Keratinocyte (primary cell): Measurements from ENCODE around the gene PRR7. TPM values are rescaled to one million over a fixed set of nuclear protein-coding genes. Genes with fewer than 3 reads are reported as not detected.

Experiments
- DNase-seq: peaks from one replicate; pipeline ENCODE4 v3.0.0-alpha.2; 2011; ENCODE audit warnings: low read depth, missing footprints, low spot score
- FAIRE-seq: peaks from 2 replicates; lab custom pipeline; 2011; peaks lifted over from hg19 to GRCh38; lab: Jason Lieb, UNC
- H2AFZ ChIP-seq: 2 replicates; pipeline ENCODE4 v1.6.0; 2012; ENCODE audit warnings: low read length, control low read depth, inconsistent platforms; ENCODE audit not compliant: control insufficient read depth
- H3K27ac ChIP-seq: 2 replicates; pipeline ENCODE4 v1.5.1; 2011; ENCODE audit warnings: low read length; ENCODE audit not compliant: control insufficient read depth, insufficient read depth
- H3K27me3 ChIP-seq: 3 replicates; pipeline ENCODE4 v1.6.0; 2011; ENCODE audit warnings: low read length; ENCODE audit not compliant: control insufficient read depth, insufficient read depth; ENCODE audit errors: extremely low read depth
- H3K36me3 ChIP-seq, 2 experiments: 2 replicates in 1 of 2; 3 replicates in 1 of 2; pipeline ENCODE4 v1.5.1; 2011; ENCODE audit warnings: low read length in 2 of 2, mild to moderate bottlenecking in 1 of 2; ENCODE audit not compliant: control insufficient read depth in 2 of 2, insufficient read depth in 2 of 2; ENCODE audit errors: extremely low read depth in 1 of 2
- H3K4me1 ChIP-seq: 3 replicates; pipeline ENCODE4 v1.5.1; 2011; ENCODE audit warnings: low read length; ENCODE audit not compliant: control insufficient read depth, insufficient read depth; ENCODE audit errors: extremely low read depth
- H3K4me2 ChIP-seq: 3 replicates; pipeline ENCODE4 v1.6.0; 2011; ENCODE audit warnings: low read depth, low read length; ENCODE audit not compliant: control insufficient read depth, insufficient read depth; ENCODE audit errors: extremely low read depth
- H3K4me3 ChIP-seq, 3 experiments: fragments of 200-600 bp in 1 of 3; sonication (generic) in 1 of 3; 2 replicates in 2 of 3; 3 replicates in 1 of 3; pipeline ENCODE4 v1.5.1; 2011 to 2016; ENCODE audit warnings: low read length in 3 of 3, mild to moderate bottlenecking in 3 of 3, control low read depth in 2 of 3, inconsistent platforms in 1 of 3, low read depth in 1 of 3, mixed read lengths in 1 of 3, mixed run types in 1 of 3, moderate library complexity in 1 of 3; ENCODE audit not compliant: control insufficient read depth in 2 of 3, insufficient read depth in 2 of 3; ENCODE audit errors: extremely low read depth in 1 of 3
- H3K79me2 ChIP-seq: 2 replicates; pipeline ENCODE4 v1.6.0; 2012; ENCODE audit warnings: low read length; ENCODE audit not compliant: control insufficient read depth, insufficient read depth
- H3K9ac ChIP-seq: 3 replicates; pipeline ENCODE4 v1.6.0; 2011; ENCODE audit warnings: low read length; ENCODE audit not compliant: control insufficient read depth, insufficient read depth; ENCODE audit errors: extremely low read depth
- H3K9me1 ChIP-seq: 3 replicates; pipeline ENCODE4 v1.6.0; 2011; ENCODE audit warnings: low read length; ENCODE audit not compliant: control insufficient read depth, insufficient read depth; ENCODE audit errors: extremely low read depth
- H3K9me3 ChIP-seq: 2 replicates; pipeline ENCODE4 v1.5.1; 2012; ENCODE audit warnings: low read depth, low read length; ENCODE audit not compliant: control insufficient read depth
- H4K20me1 ChIP-seq: 3 replicates; pipeline ENCODE4 v1.6.0; 2011; ENCODE audit warnings: low read length; ENCODE audit not compliant: control insufficient read depth, insufficient read depth; ENCODE audit errors: extremely low read depth
- EZH2 ChIP-seq: IDR thresholded peaks from one replicate; pipeline ENCODE4 v1.6.1; 2012; ENCODE audit warnings: inconsistent platforms, mild to moderate bottlenecking, low read length, moderate library complexity
- dilution Hi-C: fragments of 300-500 bp; cut with MboI; formaldehyde crosslinking; loops from one replicate; pipeline ENCODE4 v1.7.0; 2020; ENCODE audit warnings: low sequenced_read_pairs; ENCODE audit not compliant: extremely low pct_ligation_motif_present
- polyA plus RNA-seq, 5 experiments: library from polyadenylated mRNA; depleted of rRNA in 3 of 5; stranded (reverse) in 3 of 5; stranded (forward) in 1 of 5; unstranded in 1 of 5; fragments of >200 nt; gene quantifications; 1 replicate in 1 of 5; 2 replicates in 3 of 5; 3 replicates in 1 of 5; pipeline versions ENCODE4 v1.2.1 to v1.2.3, GENCODE V29; 2011 to 2012; ENCODE audit warnings: missing spikeins in 2 of 5, low read depth in 1 of 5, low replicate concordance in 1 of 5
- TF ChIP-seq, protein P1 (sequence below), 3 experiments: IDR thresholded peaks in 1 of 3; conservative IDR thresholded peaks in 1 of 3; optimal IDR thresholded peaks in 1 of 3; 2 replicates in 2 of 3; 3 replicates in 1 of 3; pipeline versions ENCODE3 to v1.5.1; 2011; ENCODE audit warnings: low read length in 3 of 3, mild to moderate bottlenecking in 3 of 3, moderate library complexity in 2 of 3, control low read depth in 1 of 3, inconsistent platforms in 1 of 3; ENCODE audit not compliant: insufficient read depth in 2 of 3; ENCODE audit errors: extremely low read depth in 1 of 3

PRR7 gene
- polyA plus RNA-seq, 1 donor (not counting 4 experiments of a cell fraction or from before 2014, with no cell fraction given) = 1.1 TPM

DNA sequence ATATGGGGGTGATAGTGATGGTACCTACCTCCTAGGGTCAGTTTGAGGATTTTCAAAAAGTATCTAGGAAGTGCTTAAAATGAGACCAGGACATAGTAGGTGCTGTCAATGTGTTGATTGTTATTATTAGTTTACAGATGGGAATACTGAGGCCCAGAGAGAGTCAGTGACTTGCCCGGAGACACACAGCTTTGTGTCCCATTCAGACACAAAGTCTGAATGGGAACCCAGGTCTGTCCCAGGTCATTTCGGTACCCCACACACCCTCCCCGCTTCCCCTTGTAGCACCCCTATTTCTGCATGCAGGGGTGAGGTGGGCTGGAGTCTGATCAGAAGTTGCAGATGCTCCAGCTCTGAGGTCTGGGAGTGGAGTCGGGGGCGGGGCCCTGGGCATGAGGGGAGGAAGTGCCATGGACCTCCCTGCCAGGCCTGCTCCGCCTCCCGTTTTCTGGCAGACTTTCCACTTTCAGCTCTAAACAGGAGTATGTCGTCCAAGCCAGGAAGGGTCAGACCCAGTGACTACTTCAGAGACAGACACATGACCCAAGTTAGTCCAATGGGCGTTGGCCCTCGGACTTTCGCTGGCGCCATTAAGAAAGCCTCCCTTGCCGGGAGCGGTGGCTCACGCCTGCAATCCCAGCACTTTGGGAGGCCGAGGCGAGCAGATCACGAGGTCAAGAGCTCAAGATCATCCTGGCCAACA lies 30.1 kb downstream of the PRR7 start:
- Histone ChIP-seq H2AFZ (no peak overlapping the region), H4K20me1 (no peaks in the 10 kb centered on the region), H3K4me3 (no peak overlapping the region), H3K36me3 (peaks cover 3 to 4% of the 10 kb centered on the region in 2 experiments), H3K4me1 (peaks cover 17% of the 10 kb centered on the region), H3K79me2 (peaks cover 6% of the 10 kb centered on the region), H3K27ac (no peak overlapping the region), H3K9ac (no peak overlapping the region), H3K27me3 (no peaks in the 10 kb centered on the region), H3K9me3 (no peaks in the 10 kb centered on the region), H3K9me1 (no peaks in the 10 kb centered on the region), H3K4me2 (no peak overlapping the region)
- no peak for TF ChIP-seq EZH2
- TF ChIP-seq, protein P1, sequence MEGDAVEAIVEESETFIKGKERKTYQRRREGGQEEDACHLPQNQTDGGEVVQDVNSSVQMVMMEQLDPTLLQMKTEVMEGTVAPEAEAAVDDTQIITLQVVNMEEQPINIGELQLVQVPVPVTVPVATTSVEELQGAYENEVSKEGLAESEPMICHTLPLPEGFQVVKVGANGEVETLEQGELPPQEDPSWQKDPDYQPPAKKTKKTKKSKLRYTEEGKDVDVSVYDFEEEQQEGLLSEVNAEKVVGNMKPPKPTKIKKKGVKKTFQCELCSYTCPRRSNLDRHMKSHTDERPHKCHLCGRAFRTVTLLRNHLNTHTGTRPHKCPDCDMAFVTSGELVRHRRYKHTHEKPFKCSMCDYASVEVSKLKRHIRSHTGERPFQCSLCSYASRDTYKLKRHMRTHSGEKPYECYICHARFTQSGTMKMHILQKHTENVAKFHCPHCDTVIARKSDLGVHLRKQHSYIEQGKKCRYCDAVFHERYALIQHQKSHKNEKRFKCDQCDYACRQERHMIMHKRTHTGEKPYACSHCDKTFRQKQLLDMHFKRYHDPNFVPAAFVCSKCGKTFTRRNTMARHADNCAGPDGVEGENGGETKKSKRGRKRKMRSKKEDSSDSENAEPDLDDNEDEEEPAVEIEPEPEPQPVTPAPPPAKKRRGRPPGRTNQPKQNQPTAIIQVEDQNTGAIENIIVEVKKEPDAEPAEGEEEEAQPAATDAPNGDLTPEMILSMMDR (optimal IDR thresholded peaks at IDR 0.05 in 1 of 3, IDR thresholded peaks at IDR 0.05 in 1 of 3, conservative IDR thresholded peaks at IDR 0.05 in 1 of 3; ENCODE audit: extremely low read depth in 1 of 3, insufficient read depth in 2 of 3, low read length in 3 of 3) = no peak
- FAIRE-seq (no peak), DNase-seq (no peak)
- dilution Hi-C loops = no loop called here

DNA sequence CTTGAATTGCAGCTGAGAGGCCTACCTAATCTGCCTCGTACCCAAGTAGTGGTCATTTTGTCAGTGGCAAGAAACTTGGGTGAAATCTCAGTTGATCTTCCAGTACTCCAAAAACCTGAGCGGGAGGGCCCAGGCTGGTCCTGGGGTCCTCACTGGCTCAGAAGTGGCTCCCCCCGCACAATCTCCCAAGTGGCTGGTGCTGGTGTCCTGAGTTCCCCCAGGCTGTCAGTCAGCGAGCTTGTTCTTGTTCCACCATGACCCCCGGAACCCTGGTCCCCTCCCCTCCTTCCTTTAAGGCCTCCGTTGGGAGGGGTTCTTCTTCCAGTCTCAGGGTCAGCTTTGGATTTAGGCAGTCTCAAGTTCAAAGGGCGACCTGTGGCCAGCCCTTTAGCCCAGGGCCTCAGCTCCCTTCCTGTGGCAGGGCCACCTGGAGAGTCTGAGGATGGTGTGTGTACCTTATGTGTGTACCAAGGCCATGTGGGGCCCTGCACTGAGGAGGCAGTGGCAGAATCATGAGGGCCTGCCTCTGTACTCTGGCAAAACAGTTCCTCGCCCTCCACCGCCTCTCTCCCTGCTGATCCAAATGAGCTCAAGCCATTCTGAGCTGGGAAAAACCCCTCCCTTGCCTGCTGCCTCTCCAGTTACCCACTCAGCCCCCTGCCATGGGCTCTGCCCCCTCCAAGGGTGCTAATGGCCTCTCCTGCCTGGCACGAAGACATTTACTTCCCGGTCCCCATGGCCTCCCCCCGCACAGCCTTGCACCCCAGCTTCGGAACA lies 31.3 kb downstream of the PRR7 start:
- Histone ChIP-seq H3K79me2 (no peaks in the 10 kb centered on the region), H3K4me3 (no peak overlapping the region), H3K4me2 (no peak overlapping the region), H3K9ac (no peak overlapping the region), H3K27me3 (no peaks in the 10 kb centered on the region), H3K4me1 (peaks cover 11% of the 10 kb centered on the region), H3K9me1 (no peaks in the 10 kb centered on the region), H2AFZ (no peak overlapping the region), H4K20me1 (no peaks in the 10 kb centered on the region), H3K9me3 (no peaks in the 10 kb centered on the region), H3K27ac (no peak overlapping the region), H3K36me3 (peaks cover 4 to 5% of the 10 kb centered on the region in 2 experiments)
- TF ChIP-seq, protein P1 (optimal IDR thresholded peaks at IDR 0.05 in 1 of 3, IDR thresholded peaks at IDR 0.05 in 1 of 3, conservative IDR thresholded peaks at IDR 0.05 in 1 of 3; ENCODE audit: extremely low read depth in 1 of 3, insufficient read depth in 2 of 3, low read length in 3 of 3) = no peak
- TF ChIP-seq EZH2 = no peak
- no peak for DNase-seq
- dilution Hi-C loops = no loop called here
- no peak for FAIRE-seq
